A549 (cell line): ENCODE measurements around the gene FLRT3. TPM values are rescaled to one million over a fixed set of nuclear protein-coding genes. Genes with fewer than 3 reads are reported as not detected.

Experiments
- ATAC-seq, 2 experiments: fragments of 200-7000 bp in 1 of 2; fragments of >200 bp in 1 of 2; cut with Nextera tagmentation in 1 of 2; cut with Tn5 transposase in 1 of 2; 3 replicates each; pipeline versions ENCODE4 v1.8.0 to v1.9.1; 2018 to 2020; ENCODE audit warnings: mild to moderate bottlenecking in 1 of 2, moderate library complexity in 1 of 2
- CTCF ChIA-PET: fragments of 300-600 bp; sonication (Branson Sonifier 250); formaldehyde crosslinking; extraction: SDS; loops from one replicate; lab custom pipeline; 2021; ENCODE audit warnings: antibody characterized with exemption, inconsistent platforms; lab: Yijun Ruan, JAX
- POLR2A ChIA-PET: fragments of 350-600 bp; formaldehyde crosslinking; extraction: SDS; loops from one replicate; lab custom pipeline; 2021; ENCODE audit warnings: antibody characterized with exemption, inconsistent platforms; lab: Yijun Ruan, JAX
- DNase-seq, 2 experiments: peaks; one replicate each; pipeline versions ENCODE4 v3.0.0 to v3.0.0-alpha.2; 2011 to 2016; ENCODE audit warnings: low read depth in 1 of 2, low spot score in 1 of 2
- FAIRE-seq: peaks from 2 replicates; lab custom pipeline; 2011; peaks lifted over from hg19 to GRCh38; lab: Jason Lieb, UNC
- H3K27ac ChIP-seq, 2 experiments: fragments of >200 bp; sonication (Bioruptor Twin); formaldehyde crosslinking; 3 replicates each; pipeline ENCODE4 v1.5.1; 2016 to 2017
- H3K4me1 ChIP-seq: fragments of >200 bp; sonication (Bioruptor Twin); formaldehyde crosslinking; 3 replicates; pipeline ENCODE4 v1.6.1; 2016
- H3K4me2 ChIP-seq: fragments of >200 bp; sonication (Bioruptor Twin); formaldehyde crosslinking; 3 replicates; pipeline ENCODE4 v1.6.1; 2016
- H3K4me3 ChIP-seq: fragments of >200 bp; sonication (Bioruptor Twin); formaldehyde crosslinking; 3 replicates; pipeline ENCODE4 v1.5.1; 2016
- H3K9me3 ChIP-seq: fragments of >200 bp; sonication (Bioruptor Twin); formaldehyde crosslinking; 3 replicates; pipeline ENCODE4 v1.6.1; 2016
- BCL3 ChIP-seq: fragments of >200 bp; sonication (Bioruptor Twin); formaldehyde crosslinking; IDR thresholded peaks from 3 replicates; pipeline ENCODE4 v1.6.1; 2016
- CBX2 ChIP-seq: fragments of 200-600 bp; sonication (generic); IDR thresholded peaks from 2 replicates; pipeline ENCODE4 v1.6.1; 2016; ENCODE audit warnings: low read depth, mild to moderate bottlenecking, borderline replicate concordance
- CBX8 ChIP-seq: fragments of 200-600 bp; sonication (generic); IDR thresholded peaks from 2 replicates; pipeline ENCODE4 v1.6.1; 2016
- CHD2 ChIP-seq: fragments of 150-350 bp; IDR thresholded peaks from 2 replicates; pipeline ENCODE4 v1.6.1; 2014; ENCODE audit warnings: low read length; ENCODE audit not compliant: partially characterized antibody
- EHF ChIP-seq: fragments of 250-450 bp; sonication (Bioruptor Pico); IDR thresholded peaks from 2 replicates; pipeline ENCODE4 v1.5.0; 2020; ENCODE audit warnings: mild to moderate bottlenecking
- EP300 ChIP-seq, 2 experiments: fragments of >200 bp; sonication (Bioruptor Twin); formaldehyde crosslinking; IDR thresholded peaks; 2 replicates in 1 of 2; 3 replicates in 1 of 2; pipeline ENCODE4 v1.6.1; 2016 to 2017
- HDAC2 ChIP-seq: fragments of 200-600 bp; sonication (generic); IDR thresholded peaks from 2 replicates; pipeline ENCODE4 v1.6.1; 2016
- HEYL ChIP-seq: fragments of 250-450 bp; sonication (Bioruptor Pico); IDR thresholded peaks from 2 replicates; pipeline ENCODE4 v1.8.0; 2021; ENCODE audit warnings: mild to moderate bottlenecking, moderate library complexity
- HOXA7 ChIP-seq: fragments of 250-450 bp; sonication (Bioruptor Pico); IDR thresholded peaks from 2 replicates; pipeline ENCODE4 v1.5.0; 2020; ENCODE audit warnings: mild to moderate bottlenecking, moderate library complexity
- HOXB13 ChIP-seq: fragments of 250-450 bp; sonication (Bioruptor Pico); IDR thresholded peaks from 2 replicates; pipeline ENCODE4 v1.5.0; 2020; ENCODE audit warnings: low read depth, mild to moderate bottlenecking, moderate library complexity
- KDM1A ChIP-seq: fragments of 200-600 bp; sonication (generic); IDR thresholded peaks from 2 replicates; pipeline ENCODE4 v1.6.1; 2016; ENCODE audit warnings: low read depth, mild to moderate bottlenecking
- KDM5A ChIP-seq: fragments of 200-600 bp; sonication (generic); IDR thresholded peaks from 2 replicates; pipeline ENCODE4 v1.6.1; 2016; ENCODE audit warnings: antibody characterized with exemption, mild to moderate bottlenecking
- MAFK ChIP-seq: fragments of 450-650 bp; IDR thresholded peaks from 2 replicates; pipeline ENCODE4 v1.6.1; 2014; ENCODE audit not compliant: partially characterized antibody
- MAZ ChIP-seq: fragments of 150-350 bp; IDR thresholded peaks from 2 replicates; pipeline ENCODE4 v1.6.1; 2014; ENCODE audit warnings: antibody characterized with exemption, low read depth, low read length, borderline replicate concordance
- MYC ChIP-seq: IDR thresholded peaks from 2 replicates; pipeline ENCODE4 v1.6.1; 2012; ENCODE audit warnings: mild to moderate bottlenecking, inconsistent platforms, low read length, improper control_type of control experiment, borderline replicate concordance
- NFE2L2 ChIP-seq: fragments of 150-350 bp; conservative IDR thresholded peaks from 2 replicates; pipeline ENCODE4 v1.6.1; 2014; ENCODE audit warnings: low read length
- POLR2A ChIP-seq: IDR thresholded peaks from 2 replicates; pipeline ENCODE4 v1.6.1; 2012; ENCODE audit warnings: mild to moderate bottlenecking, low read length
- POLR2AphosphoS2 ChIP-seq: conservative IDR thresholded peaks from 2 replicates; pipeline ENCODE4 v1.6.1; 2012; ENCODE audit warnings: low read length, improper control_type of control experiment, inconsistent platforms
- RAD21 ChIP-seq, 2 experiments: fragments of >200 bp in 1 of 2; sonication (Bioruptor Twin) in 1 of 2; formaldehyde crosslinking in 1 of 2; IDR thresholded peaks in 1 of 2; conservative IDR thresholded peaks in 1 of 2; 2 replicates in 1 of 2; 3 replicates in 1 of 2; pipeline ENCODE4 v1.6.1; 2012 to 2018; ENCODE audit warnings: inconsistent platforms in 1 of 2
- RARB ChIP-seq: fragments of 250-450 bp; sonication (Bioruptor Pico); IDR thresholded peaks from 2 replicates; pipeline ENCODE4 v1.8.0; 2021; ENCODE audit warnings: mild to moderate bottlenecking, moderate library complexity
- RNF2 ChIP-seq: fragments of 200-600 bp; sonication (generic); IDR thresholded peaks from 2 replicates; pipeline ENCODE4 v1.6.1; 2016; ENCODE audit warnings: low read depth, mild to moderate bottlenecking, antibody characterized with exemption, moderate library complexity, borderline replicate concordance
- SREBF2 ChIP-seq: fragments of 450-650 bp; IDR thresholded peaks from 2 replicates; pipeline ENCODE4 v1.6.1; 2014; ENCODE audit warnings: mild to moderate bottlenecking, moderate library complexity
- ZC3H11A ChIP-seq: fragments of 450-650 bp; IDR thresholded peaks from 2 replicates; pipeline ENCODE4 v1.6.1; 2014; ENCODE audit warnings: antibody characterized with exemption, mild to moderate bottlenecking
- WGBS: methylation state at CpG from one replicate; pipeline ENCODE4 v1.1.6; 2017; ENCODE audit errors: missing lambda C conversion rate; 5-methylcytosine and 5-hydroxymethylcytosine counted together
- polyA plus RNA-seq, 4 experiments: library from polyadenylated mRNA; depleted of rRNA in 3 of 4; stranded (reverse); fragments of >200 nt; fragmentation: RNase III in 1 of 4; extraction: RNeasy Plus Mini Kit Qiagen cat#74134 plus additional on column Dnase treatment in 1 of 4; gene quantifications; 2 replicates in 3 of 4; 3 replicates in 1 of 4; pipeline ENCODE4 v1.2.3, GENCODE V29; 2011 to 2017
- TF ChIP-seq, protein P1 (sequence below): fragments of 150-350 bp; IDR thresholded peaks from 2 replicates; pipeline ENCODE4 v1.6.1; 2014; ENCODE audit warnings: low read depth, mild to moderate bottlenecking, low read length
- TF ChIP-seq, protein P2 (sequence below): IDR thresholded peaks from 2 replicates; pipeline ENCODE4 v1.6.1; 2012
- TF ChIP-seq, protein P3 (sequence below): fragments of >200 bp; sonication (Bioruptor Twin); formaldehyde crosslinking; IDR thresholded peaks from 3 replicates; pipeline ENCODE4 v1.5.1; 2016

Gene FLRT3
- polyA plus RNA-seq, 2 of the 4 experiments (the other 2 are of a cell fraction) = 3.4 to 28.7 TPM

- Histone ChIP-seq H3K27ac (no peak overlapping the region), H3K4me3 (no peak overlapping the region), H3K4me1 (no peaks in the 10 kb centered on the region), H3K9me3 (peaks cover 33% of the 10 kb centered on the region), H3K4me2 (no peak overlapping the region)
- ChIA-PET POLR2A (no interaction called here), CTCF (no interaction called here)
- no peak for FAIRE-seq
- ATAC-seq = no peak
- DNase-seq = no peak
- WGBS = 68% methylated on average over 4 of the region's 4 CpGs
- no peak for TF ChIP-seq HOXA7 (CRISPR knock-in tag)
- no peak for TF ChIP-seq HEYL (CRISPR knock-in tag)
- TF ChIP-seq KDM1A = no peak
- TF ChIP-seq ZC3H11A = no peak
- TF ChIP-seq MAFK = no peak
- no peak for TF ChIP-seq POLR2AphosphoS2
- TF ChIP-seq, protein P1, sequence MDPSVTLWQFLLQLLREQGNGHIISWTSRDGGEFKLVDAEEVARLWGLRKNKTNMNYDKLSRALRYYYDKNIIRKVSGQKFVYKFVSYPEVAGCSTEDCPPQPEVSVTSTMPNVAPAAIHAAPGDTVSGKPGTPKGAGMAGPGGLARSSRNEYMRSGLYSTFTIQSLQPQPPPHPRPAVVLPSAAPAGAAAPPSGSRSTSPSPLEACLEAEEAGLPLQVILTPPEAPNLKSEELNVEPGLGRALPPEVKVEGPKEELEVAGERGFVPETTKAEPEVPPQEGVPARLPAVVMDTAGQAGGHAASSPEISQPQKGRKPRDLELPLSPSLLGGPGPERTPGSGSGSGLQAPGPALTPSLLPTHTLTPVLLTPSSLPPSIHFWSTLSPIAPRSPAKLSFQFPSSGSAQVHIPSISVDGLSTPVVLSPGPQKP = no peak
These were observed 49.3 kb upstream of the FLRT3 start for GRCh38 chr20:14386726-14387125.

DNA sequence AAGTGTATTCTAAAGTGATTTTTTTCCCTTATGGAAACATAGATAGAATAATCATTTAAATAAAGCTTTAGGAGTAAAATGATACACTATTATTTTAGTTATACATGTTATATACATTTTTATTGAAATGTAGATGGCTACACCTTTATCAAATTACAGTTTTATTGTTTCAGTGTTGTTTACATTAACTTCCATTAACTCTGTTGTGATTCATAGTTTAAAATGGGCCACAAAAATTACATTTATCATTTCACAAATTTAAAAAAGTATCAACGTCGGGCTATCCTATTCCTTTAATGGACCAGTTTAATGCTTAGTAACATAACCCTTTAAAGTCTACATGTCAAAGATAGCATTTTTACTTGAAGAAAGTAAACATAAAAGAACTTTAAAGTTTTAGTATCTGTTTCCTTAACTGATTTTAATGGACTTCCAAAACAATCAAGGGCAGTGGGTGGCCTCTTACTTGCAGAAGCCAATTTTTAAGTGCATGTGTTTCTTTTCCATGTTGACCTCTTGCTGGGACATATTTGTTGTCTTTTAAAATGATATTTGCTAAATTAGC lies 47.8 kb upstream of the FLRT3 start:
- Histone ChIP-seq H3K27ac (no peak overlapping the region), H3K9me3 (peaks cover 29% of the 10 kb centered on the region), H3K4me2 (no peak overlapping the region), H3K4me1 (no peaks in the 10 kb centered on the region), H3K4me3 (no peak overlapping the region)
- WGBS = 87% methylated on average over 2 of the region's 2 CpGs
- ATAC-seq (no peak), DNase-seq (no peak), FAIRE-seq (peak; percentile 93)
- TF ChIP-seq ZC3H11A (no peak), EHF (CRISPR knock-in tag) (no peak), CBX8 (no peak), MAFK (no peak), HOXA7 (CRISPR knock-in tag) (no peak), MAZ (no peak), RAD21 (conservative IDR thresholded peaks at IDR 0.05 in 1 of 2, IDR thresholded peaks at IDR 0.05 in 1 of 2) (no peak), HDAC2 (no peak), CHD2 (no peak), MYC (no peak)
- TF ChIP-seq, protein P2, sequence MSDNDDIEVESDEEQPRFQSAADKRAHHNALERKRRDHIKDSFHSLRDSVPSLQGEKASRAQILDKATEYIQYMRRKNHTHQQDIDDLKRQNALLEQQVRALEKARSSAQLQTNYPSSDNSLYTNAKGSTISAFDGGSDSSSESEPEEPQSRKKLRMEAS = no peak
- ChIA-PET CTCF (no interaction called here), POLR2A (no interaction called here)

- H3K27ac ChIP-seq = no peak overlapping the region
- no peak for ATAC-seq
- peaks cover 22% of the 10 kb centered on the region for H3K9me3 ChIP-seq
- POLR2A ChIA-PET = no interaction called here
- H3K4me3 ChIP-seq = no peak overlapping the region
- FAIRE-seq = peak; percentile 84
- CTCF ChIA-PET = no interaction called here
- no peaks in the 10 kb centered on the region for H3K4me1 ChIP-seq
- H3K4me2 ChIP-seq = no peak overlapping the region
- WGBS = 19% methylated on average over 1 of the region's 1 CpG
- DNase-seq = no peak
- TF ChIP-seq KDM5A (no peak), BCL3 (no peak), RAD21 (conservative IDR thresholded peaks at IDR 0.05 in 1 of 2, IDR thresholded peaks at IDR 0.05 in 1 of 2) (no peak), CBX2 (no peak), EHF (CRISPR knock-in tag) (no peak), NFE2L2 (no peak), POLR2A (no peak), RNF2 (no peak), EP300 (IDR thresholded peaks at IDR 0.05) (no peak), SREBF2 (no peak), POLR2AphosphoS2 (no peak), RARB (no peak), MAZ (no peak), HOXB13 (CRISPR knock-in tag) (no peak)
- TF ChIP-seq, protein P3, sequence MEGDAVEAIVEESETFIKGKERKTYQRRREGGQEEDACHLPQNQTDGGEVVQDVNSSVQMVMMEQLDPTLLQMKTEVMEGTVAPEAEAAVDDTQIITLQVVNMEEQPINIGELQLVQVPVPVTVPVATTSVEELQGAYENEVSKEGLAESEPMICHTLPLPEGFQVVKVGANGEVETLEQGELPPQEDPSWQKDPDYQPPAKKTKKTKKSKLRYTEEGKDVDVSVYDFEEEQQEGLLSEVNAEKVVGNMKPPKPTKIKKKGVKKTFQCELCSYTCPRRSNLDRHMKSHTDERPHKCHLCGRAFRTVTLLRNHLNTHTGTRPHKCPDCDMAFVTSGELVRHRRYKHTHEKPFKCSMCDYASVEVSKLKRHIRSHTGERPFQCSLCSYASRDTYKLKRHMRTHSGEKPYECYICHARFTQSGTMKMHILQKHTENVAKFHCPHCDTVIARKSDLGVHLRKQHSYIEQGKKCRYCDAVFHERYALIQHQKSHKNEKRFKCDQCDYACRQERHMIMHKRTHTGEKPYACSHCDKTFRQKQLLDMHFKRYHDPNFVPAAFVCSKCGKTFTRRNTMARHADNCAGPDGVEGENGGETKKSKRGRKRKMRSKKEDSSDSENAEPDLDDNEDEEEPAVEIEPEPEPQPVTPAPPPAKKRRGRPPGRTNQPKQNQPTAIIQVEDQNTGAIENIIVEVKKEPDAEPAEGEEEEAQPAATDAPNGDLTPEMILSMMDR = no peak
- TF ChIP-seq, protein P1 = no peak
- TF ChIP-seq, protein P2 = no peak
These were observed 47.2 kb upstream of the FLRT3 start for GRCh38 chr20:14384416-14385175.
